Activated CD4-positive, alpha-beta T cell treated with anti-CD3 and anti-CD28 coated beads, Interleukin-2, amount 10 ng/mL, durations not matched to agents 24 days and 14 days (primary cell): ENCODE data around the gene PUS1. TPM values are rescaled to one million over a fixed set of nuclear protein-coding genes. Genes with fewer than 3 reads are reported as not detected.

Source experiments
- DNase-seq: peaks from one replicate; pipeline ENCODE4 v3.0.0; 2022
- H3K27ac Mint-ChIP-seq: one replicate; pipeline ENCODE4 v1.8.0; 2022; ENCODE audit warnings: mild to moderate bottlenecking, mixed read lengths
- H3K27me3 Mint-ChIP-seq: one replicate; pipeline ENCODE4 v1.8.0; 2022; ENCODE audit warnings: mixed read lengths
- H3K36me3 Mint-ChIP-seq: one replicate; pipeline ENCODE4 v1.8.0; 2022; ENCODE audit warnings: low read depth, mild to moderate bottlenecking, mixed read lengths
- H3K4me1 Mint-ChIP-seq: one replicate; pipeline ENCODE4 v1.8.0; 2021; ENCODE audit warnings: mixed read lengths
- H3K4me3 Mint-ChIP-seq: one replicate; pipeline ENCODE4 v1.8.0; 2022; ENCODE audit warnings: mild to moderate bottlenecking, moderate library complexity, mixed read lengths
- H3K9me3 Mint-ChIP-seq: one replicate; pipeline ENCODE4 v1.8.0; 2021; ENCODE audit warnings: mixed read lengths
- intact Hi-C: fragments of 100-400 bp; cut with micrococcal nuclease; formaldehyde crosslinking; loops from one replicate; pipeline ENCODE4 v1.15.1; 2023
- total RNA-seq: library from RNA; stranded (reverse); gene quantifications from 2 replicates; pipeline ENCODE4 v1.2.3, GENCODE V29; 2022

PUS1 gene
- total RNA-seq, 1 donor from 2014 or later = 97.0 TPM

DNA sequence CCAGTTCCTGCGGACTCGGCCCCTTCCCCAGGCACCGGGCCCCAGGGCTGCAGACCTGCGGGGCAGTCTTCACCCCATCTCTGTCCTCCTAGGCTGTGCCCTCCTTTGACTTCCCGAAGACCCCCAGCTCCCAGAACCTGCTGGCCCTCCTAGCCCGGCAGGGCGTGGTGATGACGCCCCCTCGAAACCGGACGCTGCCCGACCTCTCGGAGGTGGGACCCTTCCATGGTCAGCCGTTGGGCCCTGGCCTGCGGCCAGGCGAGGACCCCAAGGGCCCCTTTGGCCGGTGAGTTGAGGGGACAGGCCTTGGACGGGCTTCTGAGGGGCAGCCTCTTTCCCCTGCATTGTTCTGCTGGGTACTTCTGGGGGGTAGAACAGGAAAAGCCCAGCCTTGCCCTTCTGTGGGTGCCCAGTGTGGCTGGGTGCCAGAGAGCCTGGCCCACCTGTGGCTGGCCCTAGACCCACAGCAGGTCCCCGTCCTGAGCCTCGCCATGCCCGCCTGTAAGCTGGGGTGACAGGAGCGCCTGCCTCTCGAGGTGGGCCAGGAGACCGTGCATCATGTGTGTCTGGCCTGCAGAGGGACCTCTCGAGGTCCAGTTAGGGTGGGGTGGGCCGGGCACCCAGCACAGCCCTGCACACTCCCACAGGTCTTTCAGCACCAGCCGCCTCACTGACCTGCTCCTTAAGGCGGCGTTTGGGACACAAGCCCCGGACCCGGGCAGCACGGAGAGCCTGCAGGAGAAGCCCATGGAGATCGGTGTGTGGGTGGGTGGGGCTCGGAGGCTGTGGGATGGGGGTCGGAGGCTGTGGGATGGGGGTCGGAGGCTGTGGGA is 12.6 kb upstream of the PUS1 start:
- H3K9me3 Mint-ChIP-seq = no peaks in the 10 kb centered on the region
- H3K4me3 Mint-ChIP-seq = no peak overlapping the region
- H3K4me1 Mint-ChIP-seq = no peaks in the 10 kb centered on the region
- no peaks in the 10 kb centered on the region for H3K27me3 Mint-ChIP-seq
- no peak overlapping the region for H3K27ac Mint-ChIP-seq
- H3K36me3 Mint-ChIP-seq = no peaks in the 10 kb centered on the region
- intact Hi-C loops = no loop called here
- no peak for DNase-seq

DNA sequence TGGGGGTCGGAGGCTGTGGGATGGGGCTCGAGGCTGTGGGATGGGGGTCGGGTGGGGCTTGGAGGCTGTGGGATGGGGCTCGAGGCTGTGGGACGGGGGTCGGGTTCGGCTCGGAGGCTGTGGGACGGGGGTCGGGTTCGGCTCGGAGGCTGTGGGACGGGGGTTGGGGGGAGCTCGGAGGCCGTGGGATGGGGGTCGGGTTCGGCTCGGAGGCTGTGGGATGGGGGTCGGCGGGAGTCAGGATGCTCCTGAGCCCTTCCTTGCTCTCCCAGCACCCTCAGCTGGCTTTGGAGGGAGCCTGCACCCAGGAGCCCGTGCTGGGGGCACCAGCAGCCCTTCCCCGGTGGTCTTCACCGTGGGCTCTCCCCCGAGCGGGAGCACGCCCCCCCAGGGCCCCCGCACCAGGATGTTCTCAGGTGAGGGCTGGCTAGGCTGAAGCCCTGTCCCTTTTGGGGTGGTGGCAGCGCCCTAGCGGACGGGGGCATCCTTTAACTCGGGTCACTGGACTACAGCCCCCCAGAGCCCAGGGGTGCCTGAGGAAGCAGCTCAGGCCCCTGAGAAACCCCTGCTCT is 11.9 kb upstream of the PUS1 start:
- intact Hi-C loops = no loop called here
- no peak overlapping the region for H3K27ac Mint-ChIP-seq
- no peaks in the 10 kb centered on the region for H3K9me3 Mint-ChIP-seq
- no peak for DNase-seq
- H3K36me3 Mint-ChIP-seq = peaks cover 2% of the 10 kb centered on the region
- no peak overlapping the region for H3K4me3 Mint-ChIP-seq
- no peaks in the 10 kb centered on the region for H3K4me1 Mint-ChIP-seq
- H3K27me3 Mint-ChIP-seq = no peaks in the 10 kb centered on the region

DNA sequence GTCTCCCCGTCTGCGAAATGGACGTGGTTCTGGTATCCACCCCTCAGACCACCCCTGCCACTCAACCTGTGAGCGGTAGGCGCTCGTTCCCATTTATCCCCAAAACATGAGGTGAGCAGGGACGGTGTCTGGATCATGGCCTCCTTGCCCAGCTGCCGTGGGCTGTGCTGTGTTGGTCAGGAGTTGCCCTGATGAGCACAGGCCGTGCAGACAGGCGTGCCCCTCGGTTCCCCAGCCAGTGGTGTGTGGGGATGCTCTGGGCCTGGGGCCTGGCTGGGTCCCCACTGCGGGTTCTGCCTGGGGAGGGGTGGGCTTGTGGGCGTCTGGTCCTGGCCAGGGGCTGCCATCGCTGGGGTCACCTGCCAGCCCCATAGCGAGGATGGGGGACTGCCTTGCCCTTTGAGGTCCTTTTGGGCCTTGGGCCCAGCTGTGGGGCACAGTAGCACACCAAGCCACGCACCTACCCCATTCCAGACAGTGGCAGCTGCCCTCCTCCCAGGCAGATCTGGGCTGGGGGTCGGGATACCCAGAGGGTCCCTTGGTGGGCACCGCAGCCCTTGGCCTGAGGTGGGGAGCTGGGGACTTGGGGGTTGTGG is 11.3 kb upstream of the PUS1 start:
- Mint-ChIP-seq H3K9me3 (no peaks in the 10 kb centered on the region), H3K27me3 (no peaks in the 10 kb centered on the region), H3K36me3 (peaks cover 2% of the 10 kb centered on the region), H3K4me1 (no peaks in the 10 kb centered on the region), H3K27ac (no peak overlapping the region), H3K4me3 (no peak overlapping the region)
- intact Hi-C loops = no loop called here
- no peak for DNase-seq

DNA sequence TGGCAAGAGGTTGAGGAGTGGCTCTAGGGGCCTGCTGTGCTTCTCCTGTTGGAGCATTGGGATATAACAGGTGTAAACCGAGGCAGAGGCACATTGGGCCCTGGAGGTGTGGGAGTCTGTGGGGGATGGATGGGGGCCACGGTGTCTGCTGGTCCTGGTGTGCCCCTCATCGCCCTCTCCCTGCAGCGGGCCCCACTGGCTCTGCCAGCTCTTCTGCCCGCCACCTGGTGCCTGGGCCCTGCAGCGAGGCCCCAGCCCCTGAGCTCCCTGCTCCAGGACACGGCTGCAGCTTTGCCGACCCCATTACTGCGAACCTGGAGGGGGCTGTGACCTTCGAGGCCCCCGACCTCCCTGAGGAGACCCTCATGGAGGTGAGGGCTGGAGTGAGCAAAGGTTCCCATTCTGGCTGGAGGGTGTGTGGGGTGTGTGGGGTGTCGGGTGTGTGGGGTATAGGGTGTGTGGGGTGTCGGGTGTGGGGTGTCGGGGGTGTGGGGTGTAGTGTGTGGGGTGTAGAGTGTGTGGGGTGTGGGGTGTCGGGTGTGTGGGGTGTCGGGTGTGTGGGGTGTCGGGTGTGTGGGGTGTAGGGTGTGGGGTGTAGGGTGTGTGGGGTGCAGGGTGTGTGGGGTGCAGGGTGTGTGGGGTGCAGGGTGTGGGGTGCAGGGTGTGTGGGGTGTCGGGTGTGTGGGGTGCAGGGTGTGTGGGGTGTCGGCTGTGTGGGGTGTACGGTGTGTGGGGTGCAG is 10.6 kb upstream of the PUS1 start:
- intact Hi-C loops = no loop called here
- Mint-ChIP-seq H3K4me1 (no peaks in the 10 kb centered on the region), H3K9me3 (no peaks in the 10 kb centered on the region), H3K4me3 (no peak overlapping the region), H3K36me3 (peaks cover 2% of the 10 kb centered on the region), H3K27ac (no peak overlapping the region), H3K27me3 (no peaks in the 10 kb centered on the region)
- no peak for DNase-seq

DNA sequence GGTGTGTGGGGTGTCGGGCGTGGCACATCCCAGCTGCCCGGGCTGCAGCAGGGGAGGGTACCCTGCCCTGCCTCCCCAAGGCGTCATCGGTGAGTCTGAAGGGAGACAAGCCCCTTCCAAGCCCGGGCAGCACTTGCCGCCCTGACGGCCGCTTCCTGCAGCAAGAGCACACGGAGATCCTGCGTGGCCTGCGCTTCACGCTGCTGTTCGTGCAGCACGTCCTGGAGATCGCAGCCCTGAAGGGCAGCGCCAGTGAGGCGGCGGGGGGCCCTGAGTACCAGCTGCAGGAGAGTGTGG is 10.1 kb upstream of the PUS1 start:
- Mint-ChIP-seq H3K9me3 (no peaks in the 10 kb centered on the region), H3K27me3 (no peaks in the 10 kb centered on the region), H3K4me1 (no peaks in the 10 kb centered on the region), H3K4me3 (no peak overlapping the region), H3K36me3 (peaks cover 2% of the 10 kb centered on the region), H3K27ac (no peak overlapping the region)
- no peak for DNase-seq
- intact Hi-C loops = no loop called here

DNA sequence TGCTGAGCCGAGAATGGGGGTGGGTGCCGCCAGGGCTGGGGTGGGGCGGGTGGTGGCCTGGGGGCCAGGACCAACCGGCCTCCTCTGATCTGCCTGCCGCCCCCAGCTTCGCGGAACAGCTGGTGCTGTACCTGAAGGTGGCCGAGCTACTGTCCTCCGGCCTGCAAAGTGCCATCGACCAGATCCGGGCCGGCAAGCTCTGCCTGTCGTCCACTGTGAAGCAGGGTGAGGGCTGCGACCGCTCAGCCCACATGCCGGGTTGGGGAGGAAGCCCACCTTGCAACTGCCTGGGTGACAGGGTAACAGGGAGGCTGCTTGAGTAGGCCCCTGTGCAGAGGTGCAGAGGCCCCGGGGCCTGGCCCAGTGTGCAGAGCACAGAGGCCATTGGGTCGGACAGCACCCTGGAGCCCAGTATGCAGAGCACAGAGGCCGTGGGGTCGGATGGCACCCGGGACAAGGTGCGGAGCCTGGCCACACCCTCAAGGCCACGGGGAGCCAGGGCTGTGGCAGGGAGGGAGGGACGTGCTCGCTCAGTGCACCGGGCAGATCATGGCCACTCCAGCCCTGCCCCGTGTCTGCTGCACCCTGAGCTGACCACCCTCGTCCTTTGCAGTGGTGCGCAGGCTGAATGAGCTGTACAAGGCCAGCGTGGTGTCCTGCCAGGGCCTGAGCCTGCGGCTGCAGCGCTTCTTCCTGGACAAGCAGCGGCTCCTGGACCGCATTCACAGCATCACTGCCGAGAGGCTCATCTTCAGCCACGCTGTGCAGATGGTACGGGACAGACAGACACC is 9.5 kb upstream of the PUS1 start:
- Mint-ChIP-seq H3K9me3 (no peaks in the 10 kb centered on the region), H3K36me3 (peaks cover 2% of the 10 kb centered on the region), H3K27me3 (no peaks in the 10 kb centered on the region), H3K4me1 (no peaks in the 10 kb centered on the region), H3K4me3 (no peak overlapping the region), H3K27ac (no peak overlapping the region)
- DNase-seq = no peak
- intact Hi-C loops = no loop called here

DNA sequence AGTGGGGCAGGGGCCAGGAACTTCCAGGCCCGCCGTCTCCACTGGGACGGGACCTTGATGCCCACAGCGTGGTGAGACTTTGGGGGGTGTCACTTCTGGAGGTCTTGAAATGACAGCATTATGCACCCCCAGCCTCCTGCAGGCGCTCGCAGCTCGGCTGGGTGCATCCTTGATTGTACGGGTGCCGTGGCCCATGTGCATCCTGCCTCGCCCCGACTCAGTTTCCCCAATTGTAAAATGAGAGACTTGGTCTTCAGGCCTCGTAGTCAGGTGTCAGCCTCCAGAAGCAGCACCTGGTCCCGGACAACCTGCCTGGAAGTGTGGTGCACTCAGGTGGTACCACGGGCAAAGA is 8.9 kb upstream of the PUS1 start:
- Mint-ChIP-seq H3K36me3 (peaks cover 2% of the 10 kb centered on the region), H3K4me3 (no peak overlapping the region), H3K9me3 (no peaks in the 10 kb centered on the region), H3K4me1 (no peaks in the 10 kb centered on the region), H3K27me3 (no peaks in the 10 kb centered on the region), H3K27ac (no peak overlapping the region)
- no peak for DNase-seq
- intact Hi-C loops = no loop called here

DNA sequence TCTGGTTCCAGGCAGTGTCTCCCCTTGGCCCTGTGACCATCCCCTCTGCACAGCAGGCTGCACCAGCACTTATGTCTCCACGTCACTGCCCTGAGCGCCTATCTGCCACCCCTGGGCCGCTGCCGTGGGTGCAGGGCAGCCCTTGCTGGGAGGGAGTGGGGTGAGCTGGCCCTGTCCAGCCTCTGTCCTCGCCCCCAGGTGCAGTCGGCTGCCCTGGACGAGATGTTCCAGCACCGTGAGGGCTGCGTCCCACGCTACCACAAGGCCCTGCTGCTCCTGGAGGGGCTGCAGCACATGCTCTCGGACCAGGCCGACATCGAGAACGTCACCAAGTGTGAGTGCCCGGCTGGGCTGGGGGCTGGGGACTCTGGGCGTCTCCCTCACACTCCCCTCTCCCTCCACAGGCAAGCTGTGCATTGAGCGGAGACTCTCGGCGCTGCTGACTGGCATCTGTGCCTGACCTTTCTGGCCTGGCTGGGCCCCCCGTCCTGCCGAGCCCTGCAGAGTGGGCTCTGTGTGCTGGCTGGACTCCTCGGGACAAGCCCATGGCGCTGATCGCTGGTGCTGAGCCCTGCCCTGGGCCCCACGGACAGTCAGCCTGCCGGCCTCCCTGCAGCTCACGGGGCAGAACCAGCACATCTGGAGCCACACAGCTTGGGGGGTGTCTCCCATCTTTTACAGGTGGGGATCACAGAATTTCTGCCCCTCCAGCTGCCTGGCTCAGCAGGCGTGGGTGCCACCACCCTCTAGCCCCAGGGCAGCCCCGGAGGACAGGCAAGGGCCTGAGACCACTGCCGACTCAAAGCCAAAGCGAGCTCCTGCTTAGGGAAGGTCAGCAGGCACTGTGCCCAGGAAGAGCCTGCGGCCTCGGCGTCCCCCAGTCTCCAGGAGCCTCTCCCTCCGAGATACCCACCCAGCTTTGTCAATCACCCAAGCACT is 7.9 kb upstream of the PUS1 start:
- H3K9me3 Mint-ChIP-seq = no peaks in the 10 kb centered on the region
- no peaks in the 10 kb centered on the region for H3K27me3 Mint-ChIP-seq
- no peak for DNase-seq
- H3K4me1 Mint-ChIP-seq = no peaks in the 10 kb centered on the region
- intact Hi-C loops = no loop called here
- H3K27ac Mint-ChIP-seq = no peak overlapping the region
- H3K4me3 Mint-ChIP-seq = no peak overlapping the region
- peaks cover 2% of the 10 kb centered on the region for H3K36me3 Mint-ChIP-seq

DNA sequence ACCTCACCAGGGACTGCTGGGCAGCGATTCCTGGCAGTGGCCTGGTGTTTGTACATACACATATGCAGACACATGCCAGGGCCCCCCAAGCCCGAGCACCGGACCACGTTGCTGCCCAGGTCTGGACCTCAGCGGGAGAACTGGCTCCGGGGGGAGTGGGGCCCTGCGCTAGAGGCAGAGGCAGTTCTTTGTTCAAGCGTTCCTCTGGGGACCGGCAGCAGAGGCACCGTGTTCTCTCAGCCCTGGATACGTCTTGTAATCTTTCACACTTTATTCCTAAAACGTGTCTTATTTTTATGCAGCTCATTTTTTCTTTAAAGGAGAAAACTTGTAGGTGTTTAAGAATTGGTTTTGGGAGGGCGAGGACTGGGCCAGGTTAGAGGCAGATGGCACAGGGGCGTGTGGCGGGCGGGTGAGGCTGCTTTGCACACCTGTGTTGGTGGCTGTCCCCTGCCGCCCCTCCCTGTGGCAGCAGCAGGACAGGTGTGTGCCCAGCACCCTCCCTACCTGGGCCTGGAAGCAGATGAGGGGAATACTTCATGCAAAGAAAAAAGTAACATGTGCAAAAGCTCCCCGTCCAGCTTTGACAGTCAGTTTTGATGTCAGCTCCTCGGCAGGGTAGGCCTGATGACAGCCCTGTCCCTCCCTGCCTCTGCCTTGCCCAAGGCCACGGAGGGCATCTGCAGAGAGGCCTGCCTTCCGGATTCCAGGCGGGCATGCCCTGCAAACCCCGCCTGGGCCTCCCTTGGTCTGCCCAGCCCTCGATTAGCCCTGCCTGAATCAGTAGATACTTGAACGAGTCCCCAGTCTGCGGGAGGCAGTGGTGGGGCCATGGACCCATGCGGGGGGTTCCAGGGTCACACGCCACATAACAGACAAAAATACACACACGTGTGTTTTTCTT is 7.0 kb upstream of the PUS1 start:
- H3K36me3 Mint-ChIP-seq = peaks cover 2% of the 10 kb centered on the region
- H3K9me3 Mint-ChIP-seq = no peaks in the 10 kb centered on the region
- intact Hi-C loops = no loop called here
- DNase-seq = no peak
- no peak overlapping the region for H3K27ac Mint-ChIP-seq
- H3K4me1 Mint-ChIP-seq = no peaks in the 10 kb centered on the region
- H3K4me3 Mint-ChIP-seq = no peak overlapping the region
- no peaks in the 10 kb centered on the region for H3K27me3 Mint-ChIP-seq

DNA sequence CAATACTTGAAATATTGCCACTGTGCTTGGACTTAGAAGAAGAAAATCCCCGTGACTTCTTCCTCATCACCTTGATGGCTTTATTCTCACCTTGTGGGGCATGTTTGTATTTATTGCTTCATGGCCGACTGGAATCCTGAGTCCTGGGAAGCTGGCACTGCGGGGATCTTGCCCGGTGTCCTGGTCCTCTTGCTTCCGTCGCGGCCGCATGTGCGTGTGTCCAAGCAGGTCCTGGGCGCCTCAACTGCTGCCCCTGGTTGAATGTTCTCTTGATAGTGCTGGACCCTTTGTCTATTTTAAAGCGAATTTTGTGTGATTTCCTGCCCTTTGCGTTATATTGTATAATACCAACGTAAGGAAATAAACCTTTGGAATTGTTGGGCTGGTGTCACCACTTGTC is 6.3 kb upstream of the PUS1 start:
- no peaks in the 10 kb centered on the region for H3K27me3 Mint-ChIP-seq
- peaks cover 2% of the 10 kb centered on the region for H3K4me1 Mint-ChIP-seq
- intact Hi-C loops = no loop called here
- peaks cover 2% of the 10 kb centered on the region for H3K36me3 Mint-ChIP-seq
- H3K27ac Mint-ChIP-seq = no peak overlapping the region
- DNase-seq = no peak
- no peaks in the 10 kb centered on the region for H3K9me3 Mint-ChIP-seq
- H3K4me3 Mint-ChIP-seq = no peak overlapping the region

DNA sequence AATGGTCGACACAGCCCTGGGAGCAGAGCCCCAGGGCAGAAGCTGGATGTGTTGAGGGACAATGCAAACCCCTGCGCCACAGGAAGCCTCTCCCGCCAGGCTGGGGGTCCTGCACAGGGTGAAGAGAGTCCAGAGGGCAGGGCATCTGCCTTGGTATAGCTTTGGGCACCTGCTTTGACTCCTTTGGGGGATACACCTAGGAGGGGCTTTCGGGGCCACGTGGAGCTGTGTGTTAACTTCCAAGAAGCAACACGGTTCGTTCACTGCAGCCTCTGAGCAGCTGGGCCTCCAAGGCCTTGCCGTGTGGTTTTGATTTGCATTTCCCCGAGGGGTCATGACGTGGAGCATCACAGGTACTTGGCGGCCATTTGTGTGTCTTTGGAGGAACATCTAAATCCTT is 5.8 kb upstream of the PUS1 start:
- intact Hi-C loops = no loop called here
- no peak for DNase-seq
- Mint-ChIP-seq H3K27ac (no peak overlapping the region), H3K4me1 (peaks cover 6% of the 10 kb centered on the region), H3K36me3 (peaks cover 2% of the 10 kb centered on the region), H3K9me3 (no peaks in the 10 kb centered on the region), H3K4me3 (no peak overlapping the region), H3K27me3 (no peaks in the 10 kb centered on the region)
